ENCODE measurements around the gene PRDM15. TPM values are rescaled to one million over a fixed set of nuclear protein-coding genes. Genes with fewer than 3 reads are reported as not detected.

Gene PRDM15
- total and polyA plus RNA-seq, 2 donors (not counting 1 experiment from before 2014, with no cell fraction given): 2.3 to 3.6 TPM

DNA sequence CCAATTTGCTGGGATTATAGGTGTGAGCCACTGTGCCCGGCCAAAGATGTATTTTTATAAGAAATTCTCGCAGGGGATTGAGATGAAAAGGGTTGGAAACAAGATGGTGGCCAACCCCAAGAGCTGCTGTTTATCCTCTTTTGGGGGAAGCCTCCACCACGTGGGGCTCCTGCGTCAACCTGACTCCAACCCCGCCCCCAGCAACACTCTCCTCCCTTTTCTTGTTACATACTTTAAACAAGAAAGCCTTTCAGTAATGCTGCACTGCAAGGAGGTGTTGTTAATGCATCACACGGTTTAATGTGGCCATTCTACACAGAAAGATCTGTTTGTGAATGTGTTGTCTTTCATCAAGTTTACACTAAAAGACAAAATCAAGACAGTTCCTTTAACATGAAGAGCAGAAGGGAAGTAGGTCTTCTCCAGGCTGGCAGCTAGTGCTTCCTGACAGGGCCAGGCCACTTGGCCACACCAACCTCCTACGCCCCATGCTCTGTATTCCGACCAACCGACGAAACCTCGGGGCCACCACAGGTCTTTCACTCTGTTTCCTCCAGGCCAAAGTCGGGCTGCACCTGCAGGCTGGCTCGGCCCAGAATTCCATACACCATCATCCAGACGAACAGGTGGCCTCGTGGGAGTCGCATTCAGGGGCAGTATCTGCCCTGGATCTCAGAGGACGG is 48.7 kb upstream of the PRDM15 start:
- Histone ChIP-seq H3K36me3 (ENCODE audit: control insufficient read depth, insufficient read depth, low read length) (no peaks in the 10 kb centered on the region), H3K9ac (ENCODE audit: insufficient read depth, low read length) (no peak overlapping the region), H2AFZ (ENCODE audit: low read length) (no peak overlapping the region), H3K4me2 (ENCODE audit: extremely low read depth, insufficient read depth, low read length) (no peak overlapping the region), H3K79me2 (ENCODE audit: control insufficient read depth, insufficient read depth, low read length) (peaks cover 8% of the 10 kb centered on the region), H3K27ac (ENCODE audit: insufficient read depth, low read length) (no peak overlapping the region), H3K27me3 (ENCODE audit: control insufficient read depth, insufficient read depth, low read length) (no peaks in the 10 kb centered on the region), H4K20me1 (ENCODE audit: control insufficient read depth, extremely low read depth, insufficient read depth, low read length) (no peaks in the 10 kb centered on the region), H3K4me1 (ENCODE audit: control insufficient read depth, extremely low read depth, insufficient read depth, low read length) (peaks cover 23% of the 10 kb centered on the region), H3K4me3 (replicated peaks in 1 of 4; ENCODE audit: control extremely low read depth in 1 of 4, insufficient read depth in 1 of 4, low read depth in 3 of 4, low read length in 4 of 4) (no peak overlapping the region), H3K9me3 (ENCODE audit: control insufficient read depth, insufficient read depth, low read depth, low read length) (no peaks in the 10 kb centered on the region)
- DNase-seq (ENCODE audit: low read depth in 2 of 2): no peak
- TF ChIP-seq, protein P1, sequence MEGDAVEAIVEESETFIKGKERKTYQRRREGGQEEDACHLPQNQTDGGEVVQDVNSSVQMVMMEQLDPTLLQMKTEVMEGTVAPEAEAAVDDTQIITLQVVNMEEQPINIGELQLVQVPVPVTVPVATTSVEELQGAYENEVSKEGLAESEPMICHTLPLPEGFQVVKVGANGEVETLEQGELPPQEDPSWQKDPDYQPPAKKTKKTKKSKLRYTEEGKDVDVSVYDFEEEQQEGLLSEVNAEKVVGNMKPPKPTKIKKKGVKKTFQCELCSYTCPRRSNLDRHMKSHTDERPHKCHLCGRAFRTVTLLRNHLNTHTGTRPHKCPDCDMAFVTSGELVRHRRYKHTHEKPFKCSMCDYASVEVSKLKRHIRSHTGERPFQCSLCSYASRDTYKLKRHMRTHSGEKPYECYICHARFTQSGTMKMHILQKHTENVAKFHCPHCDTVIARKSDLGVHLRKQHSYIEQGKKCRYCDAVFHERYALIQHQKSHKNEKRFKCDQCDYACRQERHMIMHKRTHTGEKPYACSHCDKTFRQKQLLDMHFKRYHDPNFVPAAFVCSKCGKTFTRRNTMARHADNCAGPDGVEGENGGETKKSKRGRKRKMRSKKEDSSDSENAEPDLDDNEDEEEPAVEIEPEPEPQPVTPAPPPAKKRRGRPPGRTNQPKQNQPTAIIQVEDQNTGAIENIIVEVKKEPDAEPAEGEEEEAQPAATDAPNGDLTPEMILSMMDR (conservative IDR thresholded peaks at IDR 0.05 in 1 of 2, IDR thresholded peaks at IDR 0.05 in 1 of 2; ENCODE audit: low read depth in 1 of 2, low read length in 2 of 2): no peak
- TF ChIP-seq EZH2 (IDR thresholded peaks at IDR 0.05; ENCODE audit: low read length, missing control alignments): no peak

DNA sequence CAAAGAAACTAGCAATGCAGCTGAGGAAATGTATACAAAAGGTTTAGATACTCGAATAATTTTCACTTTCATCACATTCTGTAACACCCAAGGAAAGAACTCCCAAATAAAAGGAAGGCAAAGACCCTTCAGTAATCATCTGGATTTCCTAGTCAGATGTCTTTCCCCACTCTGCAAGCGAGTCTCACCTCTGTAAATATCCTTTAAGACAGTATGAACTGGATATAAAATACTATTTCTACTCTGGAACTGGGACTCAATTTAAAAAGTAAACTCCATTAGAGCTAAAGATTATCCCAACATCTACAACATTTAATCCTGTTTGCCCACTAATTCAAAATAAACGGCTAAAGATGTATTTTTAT is 47.6 kb upstream of the PRDM15 start:
- no peaks in the 10 kb centered on the region for H3K9me3 ChIP-seq (ENCODE audit: control insufficient read depth, insufficient read depth, low read depth, low read length)
- H3K36me3 ChIP-seq (ENCODE audit: control insufficient read depth, insufficient read depth, low read length): no peaks in the 10 kb centered on the region
- H3K4me3 ChIP-seq (replicated peaks in 1 of 4; ENCODE audit: control extremely low read depth in 1 of 4, insufficient read depth in 1 of 4, low read depth in 3 of 4, low read length in 4 of 4): peak overlapping the region; percentile 39 to 61 (median 53)
- TF ChIP-seq, protein P1 (conservative IDR thresholded peaks at IDR 0.05 in 1 of 2, IDR thresholded peaks at IDR 0.05 in 1 of 2; ENCODE audit: low read depth in 1 of 2, low read length in 2 of 2): no peak
- DNase-seq (ENCODE audit: low read depth in 2 of 2): no peak
- H2AFZ ChIP-seq (ENCODE audit: low read length): peak overlapping the region; percentile 58
- peak overlapping the region; percentile 83 for H3K27ac ChIP-seq (ENCODE audit: insufficient read depth, low read length)
- peaks cover 8% of the 10 kb centered on the region for H3K79me2 ChIP-seq (ENCODE audit: control insufficient read depth, insufficient read depth, low read length)
- H3K4me1 ChIP-seq (ENCODE audit: control insufficient read depth, extremely low read depth, insufficient read depth, low read length): peaks cover 20% of the 10 kb centered on the region
- H3K27me3 ChIP-seq (ENCODE audit: control insufficient read depth, insufficient read depth, low read length): no peaks in the 10 kb centered on the region
- H3K4me2 ChIP-seq (ENCODE audit: extremely low read depth, insufficient read depth, low read length): peak overlapping the region; percentile 80
- H3K9ac ChIP-seq (ENCODE audit: insufficient read depth, low read length): peak overlapping the region; percentile 64
- H4K20me1 ChIP-seq (ENCODE audit: control insufficient read depth, extremely low read depth, insufficient read depth, low read length): no peaks in the 10 kb centered on the region

DNA sequence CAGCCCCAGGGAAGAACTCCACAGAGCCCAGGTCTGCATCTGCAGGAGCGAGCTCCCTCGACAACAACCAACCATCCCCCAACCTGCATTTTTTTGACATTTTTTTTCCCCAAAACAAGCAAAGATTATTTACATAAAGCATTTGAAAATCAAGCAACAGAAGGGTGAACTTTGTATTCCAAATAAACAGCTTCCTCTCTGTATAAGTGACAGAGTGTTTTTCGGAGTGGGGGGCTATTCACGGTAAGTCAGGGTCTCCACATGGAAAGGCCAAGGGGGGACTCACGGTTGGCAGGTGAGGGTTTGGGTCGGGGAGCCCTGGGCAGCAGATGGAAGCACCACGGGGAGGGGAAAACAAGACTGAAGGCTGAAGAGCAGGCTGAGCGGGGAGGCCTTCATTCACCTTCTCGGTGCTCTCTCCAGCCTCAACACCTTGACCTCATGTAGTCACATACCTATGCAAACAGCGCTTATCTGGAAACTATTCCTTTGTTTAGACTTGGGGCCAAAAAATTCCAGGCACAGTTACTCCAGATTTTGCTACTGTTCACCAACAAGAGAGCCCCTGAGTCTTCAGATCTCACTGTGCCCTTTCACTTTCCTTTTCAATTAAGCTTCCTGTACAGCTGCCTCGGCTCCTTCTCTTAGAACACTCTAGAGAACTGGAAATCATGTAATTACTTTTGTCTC is 47.1 kb upstream of the PRDM15 start:
- TF ChIP-seq EZH2 (IDR thresholded peaks at IDR 0.05; ENCODE audit: low read length, missing control alignments): no peak
- TF ChIP-seq, protein P1 (conservative IDR thresholded peaks at IDR 0.05 in 1 of 2, IDR thresholded peaks at IDR 0.05 in 1 of 2; ENCODE audit: low read depth in 1 of 2, low read length in 2 of 2): no peak
- H3K79me2 ChIP-seq (ENCODE audit: control insufficient read depth, insufficient read depth, low read length): peaks cover 8% of the 10 kb centered on the region
- peak; percentile 65 to 78 for DNase-seq (ENCODE audit: low read depth in 2 of 2)
- no peaks in the 10 kb centered on the region for H4K20me1 ChIP-seq (ENCODE audit: control insufficient read depth, extremely low read depth, insufficient read depth, low read length)
- peak overlapping the region; percentile 64 for H3K9ac ChIP-seq (ENCODE audit: insufficient read depth, low read length)
- peak overlapping the region; percentile 83 for H3K27ac ChIP-seq (ENCODE audit: insufficient read depth, low read length)
- peak overlapping the region; percentile 80 for H2AFZ ChIP-seq (ENCODE audit: low read length)
- peak overlapping the region; percentile 39 to 61 (median 53) for H3K4me3 ChIP-seq (replicated peaks in 1 of 4; ENCODE audit: control extremely low read depth in 1 of 4, insufficient read depth in 1 of 4, low read depth in 3 of 4, low read length in 4 of 4)
- peak overlapping the region; percentile 80 for H3K4me2 ChIP-seq (ENCODE audit: extremely low read depth, insufficient read depth, low read length)
- H3K9me3 ChIP-seq (ENCODE audit: control insufficient read depth, insufficient read depth, low read depth, low read length): no peaks in the 10 kb centered on the region
- H3K4me1 ChIP-seq (ENCODE audit: control insufficient read depth, extremely low read depth, insufficient read depth, low read length): peaks cover 20% of the 10 kb centered on the region
- H3K36me3 ChIP-seq (ENCODE audit: control insufficient read depth, insufficient read depth, low read length): no peaks in the 10 kb centered on the region
- H3K27me3 ChIP-seq (ENCODE audit: control insufficient read depth, insufficient read depth, low read length): no peaks in the 10 kb centered on the region

All from fibroblast of lung (primary cell).